GM23338 (cell line): ENCODE data around the gene SPPL2C. TPM values are rescaled to one million over a fixed set of nuclear protein-coding genes. Genes with fewer than 3 reads are reported as not detected.

Source experiments
- ATAC-seq: fragments of 200-7000 bp; cut with Tn5 transposase; 3 replicates; pipeline ENCODE4 v1.9.1; 2020
- DNase-seq: peaks from one replicate; pipeline ENCODE4 v3.0.0-alpha.2; 2015; ENCODE audit warnings: low spot score
- H2AFZ ChIP-seq: fragments of 200-600 bp; sonication (generic); 2 replicates; pipeline ENCODE4 v1.8.0; 2016; ENCODE audit warnings: antibody characterized with exemption, mild to moderate bottlenecking, moderate library complexity
- H3F3A ChIP-seq: fragments of 200-600 bp; sonication (generic); replicated peaks from 2 replicates; pipeline ENCODE4 v1.8.0; 2017; ENCODE audit warnings: antibody characterized with exemption, mixed run types, low read depth
- H3K27ac ChIP-seq: fragments of 200-600 bp; sonication (generic); 2 replicates; pipeline ENCODE4 v1.6.1; 2016; ENCODE audit warnings: low read depth
- H3K27me3 ChIP-seq: fragments of 200-600 bp; sonication (generic); 2 replicates; pipeline ENCODE4 v1.8.0; 2016; ENCODE audit warnings: mild to moderate bottlenecking, mixed run types, moderate library complexity; ENCODE audit not compliant: insufficient read depth
- H3K36me3 ChIP-seq: fragments of 200-600 bp; sonication (generic); 2 replicates; pipeline ENCODE4 v1.8.0; 2016; ENCODE audit warnings: mild to moderate bottlenecking; ENCODE audit not compliant: insufficient read depth
- H3K4me1 ChIP-seq: fragments of 200-600 bp; sonication (generic); 2 replicates; pipeline ENCODE4 v1.8.0; 2016; ENCODE audit warnings: mild to moderate bottlenecking, moderate library complexity; ENCODE audit not compliant: insufficient read depth
- H3K4me2 ChIP-seq: fragments of 200-600 bp; sonication (generic); 2 replicates; pipeline ENCODE4 v1.7.1; 2017; ENCODE audit warnings: mixed run types
- H3K4me3 ChIP-seq: fragments of 200-600 bp; sonication (generic); 2 replicates; pipeline ENCODE4 v1.6.1; 2016; ENCODE audit warnings: mixed run types
- H3K79me2 ChIP-seq: fragments of 200-600 bp; sonication (generic); replicated peaks from 2 replicates; pipeline ENCODE4 v1.8.0; 2017; ENCODE audit warnings: mild to moderate bottlenecking; ENCODE audit not compliant: insufficient read depth
- H3K9me2 ChIP-seq: fragments of 200-600 bp; sonication (generic); 2 replicates; pipeline ENCODE4 v1.8.0; 2017; ENCODE audit not compliant: insufficient read depth
- H4K20me1 ChIP-seq: fragments of 200-600 bp; sonication (generic); replicated peaks from 2 replicates; pipeline ENCODE4 v1.8.0; 2017; ENCODE audit warnings: mild to moderate bottlenecking; ENCODE audit not compliant: insufficient read depth
- H3K27ac Mint-ChIP-seq: 2 replicates; pipeline ENCODE4 v1.8.0; 2020; ENCODE audit warnings: inconsistent platforms, mild to moderate bottlenecking, moderate library complexity, mixed read lengths
- H3K27me3 Mint-ChIP-seq: 3 replicates; pipeline ENCODE4 v1.8.0; 2022; ENCODE audit warnings: low read depth, mild to moderate bottlenecking, moderate library complexity, mixed read lengths, inconsistent platforms; ENCODE audit not compliant: insufficient read depth, poor library complexity
- H3K36me3 Mint-ChIP-seq: 3 replicates; pipeline ENCODE4 v1.8.0; 2021; ENCODE audit warnings: low read depth, mild to moderate bottlenecking, inconsistent platforms, moderate library complexity, mixed read lengths
- H3K4me1 Mint-ChIP-seq: 3 replicates; pipeline ENCODE4 v1.8.0; 2020; ENCODE audit warnings: mild to moderate bottlenecking, inconsistent platforms, mixed read lengths
- H3K4me3 Mint-ChIP-seq: 3 replicates; pipeline ENCODE4 v1.8.0; 2021; ENCODE audit warnings: moderate library complexity, mild to moderate bottlenecking, inconsistent platforms, mixed read lengths
- H3K9me3 Mint-ChIP-seq: 3 replicates; pipeline ENCODE4 v1.8.0; 2020; ENCODE audit warnings: moderate library complexity, mild to moderate bottlenecking, inconsistent platforms, mixed read lengths
- CREB1 ChIP-seq: fragments of 250-450 bp; sonication (Bioruptor Pico); IDR thresholded peaks from 2 replicates; pipeline ENCODE4 v1.5.0; 2020; ENCODE audit warnings: low read depth, mild to moderate bottlenecking, moderate library complexity
- ETS1 ChIP-seq: IDR thresholded peaks from 2 replicates; pipeline ENCODE4 v1.6.1; 2016; ENCODE audit warnings: antibody characterized with exemption
- EZH2 ChIP-seq: fragments of 200-600 bp; sonication (generic); IDR thresholded peaks from one replicate; pipeline ENCODE4 v1.8.0; 2017; ENCODE audit warnings: antibody characterized with exemption, mild to moderate bottlenecking, low read depth; ENCODE audit not compliant: unreplicated experiment
- EZH2phosphoT487 ChIP-seq: fragments of 200-600 bp; sonication (generic); IDR thresholded peaks from one replicate; pipeline ENCODE4 v1.8.1; 2018; ENCODE audit warnings: antibody characterized with exemption; ENCODE audit not compliant: unreplicated experiment
- JUNB ChIP-seq: IDR thresholded peaks from one replicate; pipeline ENCODE4 v1.6.1; 2016; ENCODE audit warnings: antibody characterized with exemption; ENCODE audit not compliant: unreplicated experiment
- NANOG ChIP-seq: IDR thresholded peaks from 2 replicates; pipeline ENCODE4 v1.6.1; 2016; ENCODE audit warnings: antibody characterized with exemption, borderline replicate concordance
- POLR2AphosphoS5 ChIP-seq: IDR thresholded peaks from 2 replicates; pipeline ENCODE4 v1.6.1; 2016; ENCODE audit warnings: antibody characterized with exemption, low read depth
- STAT1 ChIP-seq: IDR thresholded peaks from one replicate; pipeline ENCODE4 v1.6.1; 2016; ENCODE audit warnings: antibody characterized with exemption; ENCODE audit not compliant: unreplicated experiment
- ZNF331 ChIP-seq: fragments of 250-450 bp; sonication (Bioruptor Pico); IDR thresholded peaks from 2 replicates; pipeline ENCODE4 v1.5.0; 2020; ENCODE audit warnings: low read depth, mild to moderate bottlenecking, moderate library complexity
- polyA plus RNA-seq: library from polyadenylated mRNA; unstranded; fragments of >200 nt; fragmentation: Nextera tagmentation; extraction: Ambion mirVana; gene quantifications from 2 replicates; pipeline ENCODE4 v1.2.1, GENCODE V29; 2016
- total RNA-seq: library from RNA; depleted of rRNA; stranded (reverse); fragments of >200 nt; shearing (Covaris generic); gene quantifications from 2 replicates; pipeline ENCODE4 v1.2.3, GENCODE V29; 2014
- TF ChIP-seq, protein P1 (sequence below): IDR thresholded peaks from one replicate; pipeline ENCODE4 v1.6.1; 2018; ENCODE audit warnings: antibody characterized with exemption; ENCODE audit not compliant: unreplicated experiment
- TF ChIP-seq, protein P2 (sequence below): fragments of 250-450 bp; sonication (Bioruptor Pico); IDR thresholded peaks from 2 replicates; pipeline ENCODE4 v1.5.0; 2020; ENCODE audit warnings: mild to moderate bottlenecking, moderate library complexity

The SPPL2C gene
- total and polyA plus RNA-seq, 2 experiments from 2014 or later: 0.14 TPM; not detected in 1

DNA sequence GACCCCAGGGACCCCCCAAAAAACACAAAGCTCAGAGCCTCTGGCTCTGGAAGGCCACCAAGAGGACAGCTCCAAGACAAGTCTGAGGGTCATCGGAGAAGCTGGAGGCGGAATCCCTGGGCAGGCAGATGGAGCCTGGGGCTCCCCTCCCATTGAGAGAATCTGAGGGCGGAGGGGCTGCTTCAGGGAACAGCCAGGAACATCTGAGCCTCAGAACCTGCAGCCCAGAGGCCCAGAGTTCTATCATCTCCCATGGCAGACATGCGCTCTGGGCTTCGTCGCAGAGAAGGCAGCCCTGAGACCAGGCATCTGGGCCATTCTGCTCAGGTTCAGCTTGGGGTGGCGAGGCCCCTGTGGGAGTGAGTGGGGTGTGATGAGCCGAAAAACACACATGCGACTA, 7.1 kb upstream of the SPPL2C start (continued):
- TF ChIP-seq, protein P1, sequence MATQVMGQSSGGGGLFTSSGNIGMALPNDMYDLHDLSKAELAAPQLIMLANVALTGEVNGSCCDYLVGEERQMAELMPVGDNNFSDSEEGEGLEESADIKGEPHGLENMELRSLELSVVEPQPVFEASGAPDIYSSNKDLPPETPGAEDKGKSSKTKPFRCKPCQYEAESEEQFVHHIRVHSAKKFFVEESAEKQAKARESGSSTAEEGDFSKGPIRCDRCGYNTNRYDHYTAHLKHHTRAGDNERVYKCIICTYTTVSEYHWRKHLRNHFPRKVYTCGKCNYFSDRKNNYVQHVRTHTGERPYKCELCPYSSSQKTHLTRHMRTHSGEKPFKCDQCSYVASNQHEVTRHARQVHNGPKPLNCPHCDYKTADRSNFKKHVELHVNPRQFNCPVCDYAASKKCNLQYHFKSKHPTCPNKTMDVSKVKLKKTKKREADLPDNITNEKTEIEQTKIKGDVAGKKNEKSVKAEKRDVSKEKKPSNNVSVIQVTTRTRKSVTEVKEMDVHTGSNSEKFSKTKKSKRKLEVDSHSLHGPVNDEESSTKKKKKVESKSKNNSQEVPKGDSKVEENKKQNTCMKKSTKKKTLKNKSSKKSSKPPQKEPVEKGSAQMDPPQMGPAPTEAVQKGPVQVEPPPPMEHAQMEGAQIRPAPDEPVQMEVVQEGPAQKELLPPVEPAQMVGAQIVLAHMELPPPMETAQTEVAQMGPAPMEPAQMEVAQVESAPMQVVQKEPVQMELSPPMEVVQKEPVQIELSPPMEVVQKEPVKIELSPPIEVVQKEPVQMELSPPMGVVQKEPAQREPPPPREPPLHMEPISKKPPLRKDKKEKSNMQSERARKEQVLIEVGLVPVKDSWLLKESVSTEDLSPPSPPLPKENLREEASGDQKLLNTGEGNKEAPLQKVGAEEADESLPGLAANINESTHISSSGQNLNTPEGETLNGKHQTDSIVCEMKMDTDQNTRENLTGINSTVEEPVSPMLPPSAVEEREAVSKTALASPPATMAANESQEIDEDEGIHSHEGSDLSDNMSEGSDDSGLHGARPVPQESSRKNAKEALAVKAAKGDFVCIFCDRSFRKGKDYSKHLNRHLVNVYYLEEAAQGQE: no peak
- TF ChIP-seq JUNB (no peak), ETS1 (no peak), EZH2phosphoT487 (no peak)

GRCh38 chr17:45838751-45839295, 5.9 kb upstream of the SPPL2C start:
- Histone ChIP-seq H3K79me2 (no peaks in the 10 kb centered on the region), H3K4me1 (no peaks in the 10 kb centered on the region), H4K20me1 (no peaks in the 10 kb centered on the region), H3K27ac (no peak overlapping the region), H3K27me3 (no peaks in the 10 kb centered on the region), H2AFZ (no peak overlapping the region), H3F3A (no peaks in the 10 kb centered on the region), H3K9me2 (no peaks in the 10 kb centered on the region), H3K4me3 (no peak overlapping the region), H3K36me3 (no peaks in the 10 kb centered on the region), H3K4me2 (no peak overlapping the region)
- DNase-seq: no peak
- H3K4me3 Mint-ChIP-seq: no peak overlapping the region
- H3K4me1 Mint-ChIP-seq: no peaks in the 10 kb centered on the region; the same call in 2 of the 3 replicates
- no peaks in the 10 kb centered on the region for H3K36me3 Mint-ChIP-seq
- no peak for ATAC-seq
- peaks cover 11% of the 10 kb centered on the region for H3K27me3 Mint-ChIP-seq
- H3K27ac Mint-ChIP-seq: no peak overlapping the region
- H3K9me3 Mint-ChIP-seq: no peaks in the 10 kb centered on the region
- no peak for TF ChIP-seq NANOG
- no peak for TF ChIP-seq JUNB
- TF ChIP-seq STAT1: no peak
- TF ChIP-seq, protein P2, sequence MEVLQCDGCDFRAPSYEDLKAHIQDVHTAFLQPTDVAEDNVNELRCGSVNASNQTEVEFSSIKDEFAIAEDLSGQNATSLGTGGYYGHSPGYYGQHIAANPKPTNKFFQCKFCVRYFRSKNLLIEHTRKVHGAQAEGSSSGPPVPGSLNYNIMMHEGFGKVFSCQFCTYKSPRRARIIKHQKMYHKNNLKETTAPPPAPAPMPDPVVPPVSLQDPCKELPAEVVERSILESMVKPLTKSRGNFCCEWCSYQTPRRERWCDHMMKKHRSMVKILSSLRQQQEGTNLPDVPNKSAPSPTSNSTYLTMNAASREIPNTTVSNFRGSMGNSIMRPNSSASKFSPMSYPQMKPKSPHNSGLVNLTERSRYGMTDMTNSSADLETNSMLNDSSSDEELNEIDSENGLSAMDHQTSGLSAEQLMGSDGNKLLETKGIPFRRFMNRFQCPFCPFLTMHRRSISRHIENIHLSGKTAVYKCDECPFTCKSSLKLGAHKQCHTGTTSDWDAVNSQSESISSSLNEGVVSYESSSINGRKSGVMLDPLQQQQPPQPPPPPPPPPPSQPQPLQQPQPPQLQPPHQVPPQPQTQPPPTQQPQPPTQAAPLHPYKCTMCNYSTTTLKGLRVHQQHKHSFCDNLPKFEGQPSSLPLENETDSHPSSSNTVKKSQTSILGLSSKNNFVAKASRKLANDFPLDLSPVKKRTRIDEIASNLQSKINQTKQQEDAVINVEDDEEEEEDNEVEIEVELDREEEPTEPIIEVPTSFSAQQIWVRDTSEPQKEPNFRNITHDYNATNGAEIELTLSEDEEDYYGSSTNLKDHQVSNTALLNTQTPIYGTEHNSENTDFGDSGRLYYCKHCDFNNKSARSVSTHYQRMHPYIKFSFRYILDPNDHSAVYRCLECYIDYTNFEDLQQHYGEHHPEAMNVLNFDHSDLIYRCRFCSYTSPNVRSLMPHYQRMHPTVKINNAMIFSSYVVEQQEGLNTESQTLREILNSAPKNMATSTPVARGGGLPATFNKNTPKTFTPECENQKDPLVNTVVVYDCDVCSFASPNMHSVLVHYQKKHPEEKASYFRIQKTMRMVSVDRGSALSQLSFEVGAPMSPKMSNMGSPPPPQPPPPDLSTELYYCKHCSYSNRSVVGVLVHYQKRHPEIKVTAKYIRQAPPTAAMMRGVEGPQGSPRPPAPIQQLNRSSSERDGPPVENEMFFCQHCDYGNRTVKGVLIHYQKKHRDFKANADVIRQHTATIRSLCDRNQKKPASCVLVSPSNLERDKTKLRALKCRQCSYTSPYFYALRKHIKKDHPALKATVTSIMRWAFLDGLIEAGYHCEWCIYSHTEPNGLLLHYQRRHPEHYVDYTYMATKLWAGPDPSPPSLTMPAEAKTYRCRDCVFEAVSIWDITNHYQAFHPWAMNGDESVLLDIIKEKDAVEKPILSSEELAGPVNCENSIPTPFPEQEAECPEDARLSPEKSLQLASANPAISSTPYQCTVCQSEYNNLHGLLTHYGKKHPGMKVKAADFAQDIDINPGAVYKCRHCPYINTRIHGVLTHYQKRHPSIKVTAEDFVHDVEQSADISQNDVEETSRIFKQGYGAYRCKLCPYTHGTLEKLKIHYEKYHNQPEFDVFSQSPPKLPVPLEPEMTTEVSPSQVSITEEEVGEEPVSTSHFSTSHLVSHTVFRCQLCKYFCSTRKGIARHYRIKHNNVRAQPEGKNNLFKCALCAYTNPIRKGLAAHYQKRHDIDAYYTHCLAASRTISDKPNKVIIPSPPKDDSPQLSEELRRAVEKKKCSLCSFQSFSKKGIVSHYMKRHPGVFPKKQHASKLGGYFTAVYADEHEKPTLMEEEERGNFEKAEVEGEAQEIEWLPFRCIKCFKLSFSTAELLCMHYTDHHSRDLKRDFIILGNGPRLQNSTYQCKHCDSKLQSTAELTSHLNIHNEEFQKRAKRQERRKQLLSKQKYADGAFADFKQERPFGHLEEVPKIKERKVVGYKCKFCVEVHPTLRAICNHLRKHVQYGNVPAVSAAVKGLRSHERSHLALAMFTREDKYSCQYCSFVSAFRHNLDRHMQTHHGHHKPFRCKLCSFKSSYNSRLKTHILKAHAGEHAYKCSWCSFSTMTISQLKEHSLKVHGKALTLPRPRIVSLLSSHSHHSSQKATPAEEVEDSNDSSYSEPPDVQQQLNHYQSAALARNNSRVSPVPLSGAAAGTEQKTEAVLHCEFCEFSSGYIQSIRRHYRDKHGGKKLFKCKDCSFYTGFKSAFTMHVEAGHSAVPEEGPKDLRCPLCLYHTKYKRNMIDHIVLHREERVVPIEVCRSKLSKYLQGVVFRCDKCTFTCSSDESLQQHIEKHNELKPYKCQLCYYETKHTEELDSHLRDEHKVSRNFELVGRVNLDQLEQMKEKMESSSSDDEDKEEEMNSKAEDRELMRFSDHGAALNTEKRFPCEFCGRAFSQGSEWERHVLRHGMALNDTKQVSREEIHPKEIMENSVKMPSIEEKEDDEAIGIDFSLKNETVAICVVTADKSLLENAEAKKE (CRISPR knock-in tag): no peak
- TF ChIP-seq CREB1: no peak
- TF ChIP-seq ZNF331 (CRISPR knock-in tag): no peak
- TF ChIP-seq, protein P1: no peak
- TF ChIP-seq POLR2AphosphoS5: no peak
- no peak for TF ChIP-seq EZH2
